Measurements from ENCODE around the gene RHBDF1.

Gene RHBDF1

DNA sequence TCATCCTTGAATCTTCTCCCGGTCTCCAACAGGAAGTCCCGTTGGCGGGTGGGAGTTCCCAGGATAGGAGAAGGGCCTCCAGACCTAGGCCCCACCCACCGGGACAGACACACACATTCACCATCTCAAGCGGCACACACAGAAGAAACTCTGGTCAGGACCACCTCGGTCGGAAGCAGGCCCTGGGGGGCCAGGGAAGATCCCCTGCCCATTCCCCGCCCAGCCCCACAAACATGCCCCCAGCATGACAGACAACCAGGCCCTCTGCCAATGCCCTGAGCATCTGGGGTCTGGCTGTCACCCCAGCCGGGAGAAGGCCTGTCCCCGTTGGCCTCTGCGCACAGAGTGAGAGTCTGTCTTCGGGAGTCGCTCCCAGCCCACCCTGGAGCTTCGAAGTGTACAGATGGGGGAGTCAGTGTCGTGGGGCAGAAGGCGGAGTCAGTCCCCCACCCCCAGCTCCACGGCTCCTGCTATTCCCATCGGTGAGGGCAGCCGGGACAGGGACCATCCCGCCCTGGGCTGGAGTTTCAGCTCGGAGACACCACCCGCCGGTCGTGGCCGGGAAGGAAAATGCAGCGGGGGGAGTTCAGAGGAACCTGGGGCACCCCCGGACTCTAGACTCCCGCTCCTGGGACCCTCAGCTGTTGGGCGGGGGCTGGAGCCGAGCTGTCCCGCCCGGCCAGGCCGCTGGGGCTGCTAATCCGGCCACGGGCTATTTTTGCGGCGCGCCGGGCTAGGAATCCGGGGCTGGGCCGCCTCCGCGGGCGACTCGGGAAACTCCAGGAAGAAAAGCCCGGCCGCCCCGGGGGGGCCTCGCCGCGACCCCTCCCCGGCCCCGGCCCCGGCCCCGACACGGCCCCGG, 660 bp downstream of the RHBDF1 start:
- no peak for FAIRE-seq

DNA sequence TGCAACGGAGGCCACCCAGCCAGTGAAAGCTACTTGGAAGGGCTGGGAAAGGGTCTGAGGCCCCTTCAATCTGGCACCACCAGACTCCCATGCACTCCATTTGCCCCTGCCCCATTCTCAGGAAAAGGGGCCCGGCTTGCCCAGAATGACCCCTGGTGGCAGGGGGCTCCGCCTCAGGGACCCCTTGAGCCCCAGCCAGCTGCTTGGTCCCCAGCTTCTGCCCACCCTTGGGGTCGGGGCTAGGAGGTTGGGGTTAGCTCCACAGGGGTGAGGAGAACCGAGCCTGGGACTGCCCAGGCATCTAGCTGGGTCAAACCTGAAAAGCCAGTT, 1.3 kb downstream of the RHBDF1 start:
- FAIRE-seq: no peak

DNA sequence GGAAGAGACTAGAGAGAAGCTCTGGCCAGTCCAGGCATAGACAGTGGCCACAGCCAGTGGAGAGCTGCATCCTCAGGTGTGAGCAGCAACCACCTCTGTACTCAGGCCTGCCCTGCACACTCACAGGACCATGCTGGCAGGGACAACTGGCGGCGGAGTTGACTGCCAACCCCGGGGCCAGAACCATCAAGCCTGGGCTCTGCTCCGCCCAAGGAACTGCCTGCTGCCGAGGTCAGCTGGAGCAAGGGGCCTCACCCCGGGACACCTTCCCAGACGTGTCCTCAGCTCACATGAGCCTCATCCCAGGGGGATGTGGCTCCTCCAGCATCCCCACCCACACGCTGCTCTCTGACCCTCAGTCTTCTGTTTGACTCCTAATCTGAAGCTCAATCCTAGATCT, 3.2 kb downstream of the RHBDF1 start:
- no peak for FAIRE-seq

DNA sequence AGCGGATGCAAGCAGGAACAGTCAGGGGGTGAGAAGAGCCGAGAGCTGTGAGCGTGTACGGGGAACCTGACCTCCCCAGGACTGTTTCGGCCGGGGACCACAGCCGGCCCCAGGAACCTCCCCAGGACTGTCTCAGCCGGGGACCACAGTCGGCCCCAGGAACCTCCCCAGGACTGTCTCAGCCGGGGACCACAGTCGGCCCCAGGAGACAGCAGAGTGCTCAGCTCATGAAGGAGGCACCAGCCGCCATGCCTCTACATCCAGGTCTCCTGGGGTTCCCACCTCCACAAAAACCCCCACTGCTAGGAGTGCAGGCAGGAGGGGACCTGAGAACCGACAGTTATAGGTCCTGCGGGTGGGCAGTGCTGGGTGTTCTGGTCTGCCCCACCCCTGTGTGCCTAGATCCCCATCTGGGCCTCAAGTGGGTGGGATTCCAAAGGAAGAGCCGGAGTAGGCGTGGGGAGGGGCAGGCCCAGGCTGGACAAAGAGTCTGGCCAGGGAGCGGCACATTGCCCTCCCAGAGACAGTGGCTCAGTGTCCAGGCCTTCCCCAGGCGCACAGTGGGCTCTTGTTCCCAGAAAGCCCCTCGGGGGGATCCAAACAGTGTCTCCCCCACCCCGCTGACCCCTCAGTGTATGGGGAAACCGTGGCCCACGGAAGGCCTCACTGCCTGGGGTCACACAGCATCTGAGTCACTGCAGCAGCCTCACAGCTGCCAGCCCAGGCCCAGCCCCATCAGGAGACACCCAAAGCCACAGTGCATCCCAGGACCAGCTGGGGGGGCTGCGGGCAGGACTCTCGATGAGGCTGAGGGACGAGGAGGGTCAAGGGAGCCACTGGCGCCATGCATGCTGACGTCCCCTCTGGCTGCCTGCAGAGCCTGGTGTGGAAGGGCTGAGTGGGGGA, 4.3 kb downstream of the RHBDF1 start:
- no peak for FAIRE-seq

DNA sequence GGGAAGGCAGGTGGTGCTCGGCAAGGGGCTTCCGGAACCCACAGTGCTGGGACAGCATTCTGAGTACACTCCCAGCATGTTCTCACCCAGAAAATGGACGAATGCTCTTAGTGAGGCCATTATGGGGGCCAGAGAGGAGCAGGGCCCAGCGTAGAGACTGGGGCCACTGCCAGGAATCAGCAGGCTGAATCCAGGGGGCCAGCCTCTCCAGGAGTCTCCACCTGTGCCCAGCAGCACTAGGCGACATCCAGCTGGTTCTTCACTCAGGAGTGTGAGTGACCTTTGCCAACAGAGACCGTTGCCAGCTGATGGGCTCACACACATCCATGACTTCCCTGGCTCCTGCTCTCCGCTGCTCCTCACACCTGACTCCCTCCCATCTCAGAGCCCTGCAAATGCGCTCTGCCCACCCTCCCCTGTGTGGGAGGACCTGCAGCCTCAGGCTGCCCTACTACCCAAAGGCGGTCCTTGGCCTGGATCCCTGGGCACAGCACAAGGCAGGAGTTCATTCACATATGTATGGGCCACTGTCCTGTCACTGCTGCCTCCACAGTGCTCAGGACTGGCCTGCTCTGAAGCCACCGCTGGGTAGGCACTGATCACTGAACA, 5.1 kb downstream of the RHBDF1 start:
- no peak for FAIRE-seq

DNA sequence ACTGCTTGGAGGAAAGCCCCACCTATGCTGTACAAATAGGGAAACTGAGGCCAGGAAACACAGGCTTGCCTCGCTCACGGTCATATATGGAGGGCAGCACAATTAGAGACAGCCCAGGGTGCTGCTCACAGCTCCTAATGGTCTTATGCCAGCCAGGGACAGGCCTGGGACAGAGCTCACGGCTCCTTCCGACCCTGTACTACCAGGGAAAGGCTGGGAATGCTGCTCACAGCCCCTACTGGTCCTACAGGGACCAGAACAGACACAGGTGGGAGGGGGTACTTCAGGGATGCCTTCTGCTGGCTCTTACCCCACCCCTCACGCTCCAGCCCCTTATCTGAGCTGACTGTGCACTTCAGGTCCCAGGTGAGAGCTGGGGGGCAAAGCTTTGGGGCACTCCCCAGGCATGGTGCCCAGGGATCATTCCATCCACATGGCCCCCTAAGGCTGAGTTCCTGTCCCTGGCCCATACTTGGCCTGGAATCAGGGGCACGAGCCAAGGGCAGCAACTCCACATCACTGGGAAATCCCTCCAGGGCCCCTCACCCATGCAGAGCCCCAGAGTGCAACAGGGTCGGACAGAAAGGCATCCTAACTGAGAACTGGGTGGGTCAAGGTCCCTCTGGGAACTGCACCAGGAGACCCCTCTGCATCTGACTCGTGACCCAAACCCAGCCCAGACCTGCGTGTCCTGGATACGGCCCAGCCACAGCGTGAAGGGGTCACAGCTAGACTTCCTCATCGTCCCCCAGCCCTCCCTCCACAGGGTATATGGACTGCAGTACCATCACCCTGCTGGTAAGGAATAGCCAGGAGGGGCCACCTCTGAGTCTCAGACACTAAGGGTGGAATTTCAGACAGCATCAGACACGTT, 5.9 kb downstream of the RHBDF1 start:
- FAIRE-seq: no peak

DNA sequence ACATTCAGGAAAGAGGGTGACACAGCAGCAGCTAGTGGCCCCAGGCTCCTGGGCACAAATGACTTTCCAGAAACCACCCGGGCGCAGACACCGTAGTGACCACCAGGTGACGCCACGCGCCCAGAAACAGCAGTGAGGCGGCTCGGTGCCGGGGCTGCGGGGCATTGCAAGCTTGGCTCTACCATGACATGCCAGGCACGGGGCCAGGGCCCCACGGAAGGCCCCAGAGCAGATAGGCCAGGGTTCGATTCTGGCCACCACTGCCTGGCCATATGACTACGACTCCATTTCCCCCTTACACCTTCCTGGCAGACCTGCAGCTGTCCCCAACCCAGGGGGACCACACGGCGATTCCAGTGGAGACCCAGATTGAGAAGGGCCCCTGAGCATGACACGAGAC, 6.7 kb downstream of the RHBDF1 start:
- no peak for FAIRE-seq

DNA sequence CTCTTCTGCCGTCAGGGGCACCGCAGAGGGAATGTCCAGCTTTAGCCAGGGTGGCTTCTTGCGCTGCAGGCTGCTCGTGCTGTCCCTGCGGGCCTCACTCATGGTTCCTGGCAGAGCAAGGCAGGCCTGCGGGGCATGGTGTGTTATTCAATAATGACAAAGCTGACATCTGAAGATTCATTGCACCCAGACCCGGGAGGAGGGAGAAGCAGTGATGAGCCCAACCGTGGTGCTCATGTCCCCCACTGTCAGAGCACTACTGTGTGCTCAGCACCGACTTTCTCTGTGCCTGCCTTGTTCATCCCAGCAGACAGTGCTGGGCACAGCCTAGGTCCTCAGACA, 7.5 kb downstream of the RHBDF1 start:
- FAIRE-seq: no peak

DNA sequence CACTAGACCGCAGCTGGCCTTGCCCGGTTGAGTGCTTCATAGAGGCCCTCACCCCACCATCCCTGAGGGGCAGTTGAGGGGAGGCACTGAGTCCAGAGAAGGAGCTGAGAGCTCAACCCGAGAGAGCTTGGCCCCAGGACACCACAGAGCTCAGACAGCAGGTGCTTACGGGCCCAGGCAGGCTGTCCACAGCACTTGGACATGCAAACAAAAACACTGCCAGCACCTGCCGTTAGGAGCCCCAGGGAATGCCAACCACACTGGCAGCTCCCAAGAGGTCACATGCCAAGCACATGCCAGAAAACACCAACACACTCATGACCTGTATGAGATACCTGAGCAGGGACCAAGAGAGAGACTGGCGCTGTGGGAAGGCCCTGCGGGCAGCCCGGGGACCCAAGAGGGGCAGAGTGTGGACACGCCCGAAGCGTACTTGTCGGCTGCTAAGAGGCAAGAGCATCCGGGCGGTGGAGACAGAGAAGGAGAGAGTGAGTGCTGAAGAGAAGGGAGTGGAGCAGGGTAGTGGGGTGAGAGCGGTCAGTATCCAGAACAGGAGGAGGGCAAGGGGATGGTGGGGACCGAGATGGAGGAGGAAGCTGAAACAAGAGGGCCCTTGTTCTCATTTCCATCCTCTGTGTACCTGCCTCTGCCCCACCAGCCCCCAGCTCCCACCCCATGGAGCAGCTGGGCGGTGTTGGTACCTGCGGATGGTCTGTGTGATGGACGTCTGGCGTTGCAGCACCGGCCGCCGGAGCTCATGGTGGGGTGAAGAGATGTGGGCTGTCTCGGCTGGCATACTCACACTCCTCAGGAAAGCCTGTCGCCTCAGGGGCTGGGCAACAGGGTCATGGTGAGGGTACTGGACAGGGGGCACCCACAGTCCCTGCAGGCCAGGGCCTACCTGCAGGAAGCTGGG, 8.2 kb downstream of the RHBDF1 start:
- FAIRE-seq: no peak

DNA sequence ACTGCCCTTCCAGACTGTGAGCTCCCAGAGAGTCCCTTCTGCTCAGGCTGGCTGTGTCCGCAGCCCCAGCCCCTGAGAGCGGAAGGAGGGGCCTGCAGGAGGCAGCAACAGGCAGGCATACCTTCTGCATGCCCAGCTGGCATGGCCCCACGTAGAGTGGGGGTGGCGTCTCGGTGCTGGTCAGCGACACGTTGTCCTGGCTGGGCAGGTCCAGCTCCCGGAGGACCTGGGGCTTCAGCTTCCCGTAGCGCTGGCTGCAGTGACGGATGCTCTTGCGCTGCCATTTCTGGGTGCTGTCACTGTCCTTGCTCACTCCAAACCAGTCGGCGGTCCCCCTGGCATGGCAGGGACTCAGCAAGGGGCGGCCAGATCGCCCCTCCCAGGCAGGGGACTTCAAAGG, 9.0 kb downstream of the RHBDF1 start:
- no peak for FAIRE-seq

DNA sequence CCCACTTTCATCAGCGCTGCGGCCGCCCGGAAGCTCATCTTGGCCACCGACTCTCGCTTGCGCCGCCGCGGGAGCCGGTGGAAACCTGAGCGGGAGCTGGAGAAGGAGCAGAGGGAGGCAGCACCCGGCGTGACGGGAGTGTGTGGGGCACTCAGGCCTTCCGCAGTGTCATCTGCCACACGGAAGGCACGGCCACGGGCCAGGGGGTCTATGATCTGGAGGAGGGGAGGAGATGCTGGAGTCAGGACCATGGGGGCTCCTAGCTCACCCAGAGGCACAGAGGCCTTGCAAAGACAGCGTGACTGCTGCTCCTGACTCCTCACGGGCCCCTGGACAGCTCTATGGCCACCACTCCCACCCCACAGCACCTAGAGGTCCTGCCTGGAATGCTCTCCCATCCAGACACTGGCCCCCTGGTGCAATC, 9.5 kb downstream of the RHBDF1 start:
- no peak for FAIRE-seq

DNA sequence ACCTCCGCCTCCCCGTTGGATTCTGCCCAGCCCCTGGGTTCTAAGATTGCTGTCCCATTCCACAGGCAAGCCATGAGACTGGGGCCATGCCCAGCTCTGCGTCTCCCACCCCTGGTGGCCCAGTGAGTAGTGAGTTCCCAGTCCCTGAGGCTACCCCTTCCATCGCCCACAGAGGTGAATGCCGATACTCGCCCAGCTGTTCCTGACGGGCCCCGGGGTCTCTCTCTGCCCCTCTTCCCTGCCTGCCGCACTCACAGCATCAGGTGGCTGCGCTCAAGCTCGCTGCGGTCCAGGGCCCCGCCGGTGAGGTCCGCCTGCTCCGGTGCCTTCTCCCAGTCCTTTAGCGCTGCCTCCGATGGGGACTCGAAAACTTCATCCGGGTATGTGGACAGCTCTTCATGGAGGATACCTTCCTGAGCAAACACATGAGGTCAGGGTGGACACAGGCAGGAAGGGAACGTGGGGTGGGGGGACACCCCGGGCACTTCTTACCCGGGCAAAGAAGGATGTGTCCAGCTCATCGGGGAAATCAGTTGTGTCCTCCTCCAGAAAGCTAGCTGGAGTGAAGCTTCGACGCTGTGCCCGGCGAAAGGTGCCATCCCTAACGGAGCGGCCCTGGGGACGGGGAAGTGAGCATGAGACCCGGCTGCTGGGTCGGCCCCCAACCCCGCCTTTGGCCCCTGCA, 10.0 kb downstream of the RHBDF1 start:
- no peak for FAIRE-seq

DNA sequence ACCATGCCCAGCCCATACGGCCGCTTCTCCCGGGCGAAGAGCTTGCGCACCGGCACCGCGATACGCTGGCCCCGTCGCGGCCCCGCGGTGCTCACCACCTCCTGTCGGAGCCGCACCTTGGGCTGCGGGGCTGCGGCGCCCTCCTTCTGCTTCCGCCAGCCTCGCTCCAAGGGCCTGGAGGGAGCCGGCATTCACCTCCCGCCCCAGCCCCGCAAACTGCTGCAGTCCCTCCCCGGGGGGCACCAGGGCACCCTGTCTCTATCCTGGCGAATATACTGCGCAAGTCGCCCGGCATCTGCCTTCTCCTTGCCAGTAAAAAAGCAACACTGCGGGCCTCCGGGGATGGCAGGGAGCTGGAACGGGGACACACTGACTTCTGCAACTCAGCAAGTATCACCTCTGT, 10.6 kb downstream of the RHBDF1 start:
- FAIRE-seq: no peak

DNA sequence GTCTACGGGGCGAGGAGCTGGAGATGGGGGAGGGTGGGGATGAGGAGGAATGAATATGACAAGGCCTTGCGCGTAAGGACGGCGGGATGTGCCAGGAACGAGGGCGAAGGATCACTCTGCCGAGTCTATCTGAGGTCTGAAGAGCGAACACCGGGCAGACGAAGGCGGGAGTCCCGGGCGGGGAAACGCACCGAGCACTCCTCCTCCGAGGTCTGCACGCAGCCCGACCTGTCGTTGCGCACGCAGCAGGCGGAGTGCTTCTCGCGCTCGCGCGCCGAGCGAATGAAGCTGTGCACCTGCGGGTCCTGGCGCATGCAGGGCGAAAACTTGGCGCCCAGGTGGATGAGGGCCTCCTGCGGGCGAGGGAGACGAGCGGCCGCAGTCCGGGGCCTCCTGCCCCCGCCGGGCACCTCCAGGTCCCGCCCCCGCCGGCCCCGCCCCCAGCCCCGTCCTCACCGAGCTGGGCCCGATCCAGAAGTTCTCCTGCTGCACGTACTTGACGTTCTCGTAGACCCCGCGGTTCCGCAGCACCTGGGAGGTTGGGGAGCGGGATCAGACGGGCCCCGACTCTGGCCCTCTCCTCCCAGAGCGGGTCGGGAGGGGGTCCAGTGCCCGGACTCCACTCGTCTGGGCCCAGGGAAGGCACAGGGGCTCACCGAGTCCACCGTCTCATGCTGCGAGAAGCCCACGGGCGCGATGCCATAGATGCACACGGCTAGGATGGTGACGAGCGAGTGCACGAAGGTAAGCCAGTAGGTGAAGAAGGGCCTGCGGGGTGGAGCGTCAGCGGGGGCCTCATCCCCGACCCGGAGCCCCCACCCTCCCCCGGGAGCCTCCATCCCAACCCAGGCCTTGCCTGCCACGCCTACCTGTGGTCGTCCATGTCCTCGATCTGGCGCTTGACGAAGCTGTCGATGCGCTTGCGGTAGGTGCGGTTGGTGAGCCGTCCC, 11.2 kb downstream of the RHBDF1 start:
- FAIRE-seq: no peak

DNA sequence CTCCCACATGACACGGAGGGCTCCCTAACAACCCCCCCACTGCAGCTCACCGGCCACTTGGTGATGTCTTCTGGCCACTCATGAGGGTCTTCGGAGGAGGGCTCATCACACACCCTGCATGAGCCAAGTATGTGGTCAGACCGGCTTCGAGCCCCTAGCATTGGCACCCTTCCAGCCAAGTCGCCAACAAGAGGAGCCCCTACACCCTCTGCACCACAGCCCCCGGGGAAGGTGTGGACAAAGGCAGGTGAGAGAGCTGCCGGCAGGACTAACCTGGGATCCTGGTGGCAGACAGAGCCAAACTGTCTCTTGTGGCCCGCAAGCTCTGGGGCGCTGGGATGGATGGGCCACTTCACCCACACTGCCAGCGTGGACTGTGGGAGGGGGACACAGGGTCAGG, 12.3 kb downstream of the RHBDF1 start:
- FAIRE-seq: no peak

DNA sequence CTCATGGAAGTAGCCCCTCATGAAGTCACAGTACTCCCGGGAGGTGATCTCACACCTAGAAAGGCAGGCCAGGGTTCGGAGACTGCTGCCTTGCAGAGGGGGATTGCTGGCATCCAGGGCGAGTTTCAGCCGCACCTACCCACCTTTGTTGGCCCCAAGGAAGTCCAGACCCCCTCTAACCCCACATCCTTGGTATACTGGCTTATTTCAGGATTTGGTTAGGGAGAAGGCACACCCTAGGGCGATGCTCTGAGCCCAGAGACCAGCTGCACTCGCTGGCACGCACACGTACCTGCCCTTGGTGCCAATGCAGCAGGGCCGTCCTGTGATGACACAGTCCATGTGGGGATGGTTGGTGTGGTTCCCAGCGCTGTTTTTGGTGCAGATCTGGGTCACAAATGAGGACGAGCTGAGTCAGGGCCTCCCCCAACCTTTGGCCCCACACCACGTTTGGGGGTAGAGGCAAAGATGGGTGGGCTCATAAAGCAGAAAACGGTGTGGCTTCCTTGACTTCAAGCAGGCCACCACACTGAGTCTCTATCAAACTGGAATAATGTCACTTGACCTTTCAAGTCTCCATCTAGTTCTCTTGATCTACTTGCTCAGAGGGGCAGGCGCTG, 12.9 kb downstream of the RHBDF1 start:
- FAIRE-seq: no peak

DNA sequence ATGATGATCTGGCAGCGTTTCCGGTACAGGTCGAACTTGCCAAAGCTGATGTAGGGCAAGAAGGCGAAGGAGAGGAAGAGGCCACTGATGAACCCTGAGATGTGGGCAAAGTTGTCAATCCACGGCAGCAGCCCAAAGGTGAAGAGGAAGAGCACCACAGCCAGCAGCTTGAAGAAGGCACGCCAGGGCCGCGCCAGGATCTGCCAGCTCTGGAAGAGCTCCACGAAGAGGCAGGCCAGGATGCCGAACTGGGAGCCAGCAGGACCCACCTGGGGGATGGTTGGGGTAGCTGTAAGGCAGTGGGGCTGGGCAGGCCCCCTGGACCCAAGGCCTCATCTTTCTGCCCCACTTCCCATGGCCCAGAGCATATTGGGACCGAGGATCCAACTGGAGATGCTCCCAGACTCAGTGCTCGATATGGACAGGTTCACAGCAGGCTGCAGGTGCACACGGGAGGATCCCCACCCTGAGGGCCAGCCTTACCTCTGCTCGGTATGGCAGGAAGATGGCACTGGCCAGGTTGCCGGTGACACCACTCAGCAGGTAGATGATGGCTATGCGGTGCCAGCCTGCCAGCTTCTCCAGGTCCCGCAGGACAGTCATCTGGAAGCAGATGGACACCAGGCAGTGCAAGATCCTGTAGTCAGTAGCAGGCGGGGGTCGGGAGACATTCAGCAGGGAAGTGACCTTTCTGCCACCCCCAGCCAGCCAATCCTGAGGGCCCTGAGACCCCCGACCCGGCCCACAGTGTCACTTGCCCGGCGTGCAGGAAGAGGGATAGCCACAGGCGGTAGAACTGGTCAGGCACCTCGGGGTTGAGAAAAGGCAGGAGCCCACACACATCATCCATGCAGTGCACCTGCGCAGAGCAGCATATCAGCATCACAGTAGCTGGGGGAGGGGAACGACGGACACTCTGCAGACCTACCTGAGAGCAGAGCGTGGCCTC, 13.7 kb downstream of the RHBDF1 start:
- FAIRE-seq: no peak

DNA sequence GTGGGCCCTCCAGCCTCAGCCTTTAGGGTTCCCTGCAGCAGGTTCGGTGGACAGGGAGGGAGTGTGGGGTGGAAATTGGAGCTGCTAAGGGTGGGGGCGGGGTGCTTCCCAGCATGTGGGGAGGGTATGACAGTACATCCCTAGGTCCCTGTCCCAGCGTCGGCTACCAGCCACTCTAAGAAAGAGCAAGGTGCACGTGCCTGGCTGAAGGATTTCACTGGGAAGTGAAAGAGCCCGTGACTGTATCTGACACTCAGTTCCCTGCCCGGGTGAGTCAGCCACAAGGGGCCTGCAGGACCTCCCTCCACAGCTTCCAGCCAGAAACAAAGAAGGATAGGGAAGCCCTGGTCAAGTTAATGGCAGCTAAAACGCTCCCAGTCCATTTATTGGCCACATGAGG, 14.7 kb downstream of the RHBDF1 start:
- FAIRE-seq: no peak
